Left lung (tissue), 10 donors: ENCODE results near the gene MRPL54. TPM values are rescaled to one million over a fixed set of nuclear protein-coding genes. Genes with fewer than 3 reads are reported as not detected.

Source experiments
- ATAC-seq: fragments of 200-7000 bp; cut with Tn5 transposase; one replicate; pipeline ENCODE4 v1.9.1; 2020; ENCODE audit warnings: moderate library complexity
- DNase-seq, 4 donors: peaks; one replicate each; pipeline ENCODE4 v3.0.0-alpha.2; 2013 to 2020
- H3K27ac ChIP-seq, 2 donors: fragments of 200-600 bp; sonication (generic) in 1 of 2; one replicate each; pipeline versions ENCODE4 v1.5.0 to v1.8.0; 2020 to 2021
- H3K27me3 ChIP-seq, 2 donors: fragments of 200-600 bp; sonication (generic) in 1 of 2; one replicate each; pipeline versions ENCODE4 v1.5.0 to v1.8.0; 2020 to 2021
- H3K36me3 ChIP-seq, 2 donors: fragments of 200-600 bp; sonication (generic) in 1 of 2; one replicate each; pipeline versions ENCODE4 v1.5.0 to v1.8.0; 2020 to 2021
- H3K4me1 ChIP-seq, 2 donors: fragments of 200-600 bp; one replicate each; pipeline ENCODE4 v1.8.0; 2021
- H3K4me3 ChIP-seq, 2 donors: fragments of 200-600 bp; sonication (generic) in 1 of 2; one replicate each; pipeline versions ENCODE4 v1.5.0 to v1.8.0; 2020 to 2021; ENCODE audit warnings: mild to moderate bottlenecking in 1 of 2
- H3K9me3 ChIP-seq, 2 donors: fragments of 200-600 bp; sonication (generic) in 1 of 2; one replicate each; pipeline versions ENCODE4 v1.5.0 to v1.8.0; 2020 to 2021
- intact Hi-C, 2 donors: fragments of 100-400 bp; cut with DNase I; formaldehyde crosslinking; loops; one replicate each; pipeline versions ENCODE4 v1.11.2 to v1.14.2; 2022
- polyA plus RNA-seq, 6 donors: library from polyadenylated mRNA; unstranded; fragments of 120-200 nt; gene quantifications; one replicate each; pipeline ENCODE4 v1.2.1, GENCODE V29; 2013; ENCODE audit not compliant: insufficient read length in 6 of 6
- total RNA-seq, 2 donors: library from RNA; stranded (reverse); fragmentation: NEBNext Ultra II Directional; extraction: Animal tissue kit (Norgen Biotek cat#: 25700); gene quantifications; one replicate each; pipeline ENCODE4 v1.2.1, GENCODE V29; 2021
- TF ChIP-seq, protein P1 (sequence below), 2 donors: fragments of 200-600 bp; sonication (generic) in 1 of 2; IDR thresholded peaks; one replicate each; pipeline versions ENCODE4 v1.5.0 to v1.8.0; 2021; ENCODE audit warnings: antibody characterized with exemption in 2 of 2
- donor health status: DM: no; HTN: yes; CAD: no.
- donor health status: DM: no; HTN: no; CAD: no.

The MRPL54 gene
- total and polyA plus RNA-seq, 8 donors: 24.4 to 59.1 (median 31.7) TPM

- no peak for ATAC-seq
- H3K27me3 ChIP-seq: peaks cover 12 to 38% of the 10 kb centered on the region in 2 donors
- H3K9me3 ChIP-seq: no peaks in the 10 kb centered on the region
- TF ChIP-seq, protein P1, sequence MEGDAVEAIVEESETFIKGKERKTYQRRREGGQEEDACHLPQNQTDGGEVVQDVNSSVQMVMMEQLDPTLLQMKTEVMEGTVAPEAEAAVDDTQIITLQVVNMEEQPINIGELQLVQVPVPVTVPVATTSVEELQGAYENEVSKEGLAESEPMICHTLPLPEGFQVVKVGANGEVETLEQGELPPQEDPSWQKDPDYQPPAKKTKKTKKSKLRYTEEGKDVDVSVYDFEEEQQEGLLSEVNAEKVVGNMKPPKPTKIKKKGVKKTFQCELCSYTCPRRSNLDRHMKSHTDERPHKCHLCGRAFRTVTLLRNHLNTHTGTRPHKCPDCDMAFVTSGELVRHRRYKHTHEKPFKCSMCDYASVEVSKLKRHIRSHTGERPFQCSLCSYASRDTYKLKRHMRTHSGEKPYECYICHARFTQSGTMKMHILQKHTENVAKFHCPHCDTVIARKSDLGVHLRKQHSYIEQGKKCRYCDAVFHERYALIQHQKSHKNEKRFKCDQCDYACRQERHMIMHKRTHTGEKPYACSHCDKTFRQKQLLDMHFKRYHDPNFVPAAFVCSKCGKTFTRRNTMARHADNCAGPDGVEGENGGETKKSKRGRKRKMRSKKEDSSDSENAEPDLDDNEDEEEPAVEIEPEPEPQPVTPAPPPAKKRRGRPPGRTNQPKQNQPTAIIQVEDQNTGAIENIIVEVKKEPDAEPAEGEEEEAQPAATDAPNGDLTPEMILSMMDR (IDR thresholded peaks at IDR 0.05): no peak
- no peak for DNase-seq
- H3K4me1 ChIP-seq: peaks cover 0 to 21% of the 10 kb centered on the region in 2 donors
- H3K27ac ChIP-seq: no peak overlapping the region
- intact Hi-C loops: no loop called here
- no peaks in the 10 kb centered on the region for H3K36me3 ChIP-seq
- no peak overlapping the region for H3K4me3 ChIP-seq
These were observed 26.7 kb downstream of the MRPL54 start for GRCh38 chr19:3788996-3789778.

- ATAC-seq: no peak
- Histone ChIP-seq H3K27ac (no peak overlapping the region), H3K4me3 (no peak overlapping the region), H3K9me3 (no peaks in the 10 kb centered on the region), H3K27me3 (peaks cover 7 to 27% of the 10 kb centered on the region in 2 donors), H3K36me3 (no peaks in the 10 kb centered on the region), H3K4me1 (peaks cover 0 to 15% of the 10 kb centered on the region in 2 donors)
- DNase-seq: no peak
- TF ChIP-seq, protein P1 (IDR thresholded peaks at IDR 0.05): no peak
- intact Hi-C loops: no loop called here
These were observed 27.8 kb downstream of the MRPL54 start for GRCh38 chr19:3790209-3790734.

DNA sequence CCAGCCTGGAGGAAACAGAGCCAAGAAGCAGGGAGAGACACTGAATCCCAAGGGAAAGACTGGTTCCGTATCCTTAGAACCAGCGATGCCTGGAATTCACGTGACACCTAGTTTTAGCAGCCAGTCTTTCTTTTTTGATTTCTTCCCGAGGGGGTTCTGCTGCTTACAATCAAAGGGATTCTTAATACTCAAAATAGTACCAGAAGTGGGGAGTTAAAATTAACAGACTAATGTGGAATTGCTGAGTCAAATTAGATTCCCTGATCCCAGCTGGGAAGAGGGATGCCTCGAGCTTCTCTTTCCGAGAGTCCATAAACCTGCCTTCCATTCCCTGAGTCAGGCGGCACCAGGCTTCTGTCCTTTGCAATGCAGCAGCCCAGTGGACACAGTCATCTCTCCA, 28.5 kb downstream of the MRPL54 start:
- H3K27me3 ChIP-seq: peaks cover 1 to 20% of the 10 kb centered on the region in 2 donors
- peaks cover 0 to 1% of the 10 kb centered on the region in 2 donors for H3K9me3 ChIP-seq
- TF ChIP-seq, protein P1 (IDR thresholded peaks at IDR 0.05): no peak
- H3K36me3 ChIP-seq: no peaks in the 10 kb centered on the region
- no peak overlapping the region for H3K27ac ChIP-seq
- H3K4me3 ChIP-seq: no peak overlapping the region
- H3K4me1 ChIP-seq: peaks cover 0 to 9% of the 10 kb centered on the region in 2 donors
- ATAC-seq (no peak), DNase-seq (no peak)
- intact Hi-C loops: no loop called here

DNA sequence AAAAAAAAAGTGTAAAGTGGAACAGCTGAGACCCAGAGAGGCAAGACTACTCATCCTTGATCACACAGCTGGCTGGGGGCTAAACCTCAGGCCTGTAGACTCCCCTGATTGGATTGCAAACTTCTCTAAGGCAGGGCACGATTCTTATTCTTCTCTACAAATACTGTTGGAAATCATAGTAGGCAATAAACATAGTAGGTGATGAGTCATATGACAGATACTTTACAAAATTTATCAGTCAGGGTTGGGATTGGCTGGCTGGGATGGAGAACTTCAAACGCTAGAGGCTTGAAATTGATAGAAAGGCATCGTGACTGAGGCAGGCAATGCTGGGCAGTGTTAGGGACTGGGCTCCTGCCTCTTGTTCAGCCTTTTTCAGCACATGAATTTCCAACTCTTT, 29.6 kb downstream of the MRPL54 start:
- peaks cover 0 to 11% of the 10 kb centered on the region in 2 donors for H3K9me3 ChIP-seq
- no peaks in the 10 kb centered on the region for H3K36me3 ChIP-seq
- no peak overlapping the region for H3K4me3 ChIP-seq
- H3K27me3 ChIP-seq: peaks cover 0 to 9% of the 10 kb centered on the region in 2 donors
- H3K4me1 ChIP-seq: peaks cover 0 to 3% of the 10 kb centered on the region in 2 donors
- intact Hi-C loops: no loop called here
- ATAC-seq (no peak), DNase-seq (no peak)
- TF ChIP-seq, protein P1 (IDR thresholded peaks at IDR 0.05): no peak
- H3K27ac ChIP-seq: no peak overlapping the region

GRCh38 chr19:3793799-3794198, 31.3 kb downstream of the MRPL54 start:
- Histone ChIP-seq H3K4me1 (peaks cover 0 to under 1% of the 10 kb centered on the region in 2 donors), H3K9me3 (peaks cover 0 to 11% of the 10 kb centered on the region in 2 donors), H3K27me3 (peaks cover 0 to 13% of the 10 kb centered on the region in 2 donors), H3K27ac (no peak overlapping the region), H3K4me3 (no peak overlapping the region), H3K36me3 (no peaks in the 10 kb centered on the region)
- intact Hi-C loops: no loop called here
- DNase-seq (no peak), ATAC-seq (no peak)
- TF ChIP-seq, protein P1 (IDR thresholded peaks at IDR 0.05): no peak
